AG09319 (cell line): ENCODE measurements around the gene FANCF.

Experiments used
- DNase-seq: peaks from one replicate; pipeline ENCODE4 v3.0.0-alpha.2; 2010; ENCODE audit warnings: low read depth; ENCODE audit errors: extremely low read depth
- CTCF ChIP-seq: IDR thresholded peaks from 2 replicates; pipeline ENCODE4 v1.5.1; 2011; ENCODE audit warnings: low read depth, mild to moderate bottlenecking, inconsistent platforms, low read length, moderate library complexity

FANCF gene

GRCh38 chr11:22635689-22636088, 10.1 kb upstream of the FANCF start:
- no peak for DNase-seq
- TF ChIP-seq CTCF: no peak

GRCh38 chr11:22634897-22635629, 9.4 kb upstream of the FANCF start:
- no peak for TF ChIP-seq CTCF
- no peak for DNase-seq

- no peak for TF ChIP-seq CTCF
- no peak for DNase-seq
Measured at GRCh38 chr11:22633354-22633902, 7.8 kb upstream of the FANCF start.

- DNase-seq: no peak
Measured at GRCh38 chr11:22627421-22627820, 1.8 kb upstream of the FANCF start.

GRCh38 chr11:22626573-22627239, 1.1 kb upstream of the FANCF start:
- no peak for DNase-seq
- TF ChIP-seq CTCF: no peak

More at GRCh38 chr11:22627421-22627820, 1.8 kb upstream of the FANCF start:
- no peak for TF ChIP-seq CTCF

GRCh38 chr11:22624742-22625447, 728 bp downstream of the FANCF start:
- DNase-seq: peak; percentile 15
- TF ChIP-seq CTCF: peak; percentile 55
